Trophoblast cell (in vitro differentiated cells and primary cell): Measurements from ENCODE around the gene MAP7.

ENCODE experiments used
- DNase-seq, 2 donors: peaks; one replicate each; pipeline ENCODE4 v3.0.0-alpha.2; 2016
- H2AFZ ChIP-seq: 2 replicates; pipeline ENCODE4 v1.6.1; 2013; ENCODE audit warnings: low read length, moderate library complexity, mild to moderate bottlenecking; ENCODE audit not compliant: insufficient read depth, poor library complexity
- H2AK5ac ChIP-seq: 2 replicates; pipeline ENCODE4 v1.6.1; 2013; ENCODE audit warnings: mild to moderate bottlenecking, low read length
- H2BK120ac ChIP-seq: 2 replicates; pipeline ENCODE4 v1.6.1; 2013; ENCODE audit warnings: low read length, mild to moderate bottlenecking, moderate library complexity; ENCODE audit not compliant: insufficient read depth, poor library complexity
- H2BK12ac ChIP-seq: 2 replicates; pipeline ENCODE4 v1.6.1; 2013; ENCODE audit warnings: mild to moderate bottlenecking, low read length, moderate library complexity
- H2BK5ac ChIP-seq: 2 replicates; pipeline ENCODE4 v1.6.1; 2013; ENCODE audit warnings: low read length, low read depth, moderate library complexity, mild to moderate bottlenecking; ENCODE audit not compliant: poor library complexity
- H3K14ac ChIP-seq: 2 replicates; pipeline ENCODE4 v1.6.1; 2013; ENCODE audit warnings: mild to moderate bottlenecking, low read length
- H3K18ac ChIP-seq: 2 replicates; pipeline ENCODE4 v1.6.1; 2013; ENCODE audit warnings: mild to moderate bottlenecking, low read length
- H3K23ac ChIP-seq: 2 replicates; pipeline ENCODE4 v1.6.1; 2013; ENCODE audit warnings: low read length
- H3K27ac ChIP-seq: 2 replicates; pipeline ENCODE4 v1.5.1; 2013; ENCODE audit warnings: low read depth, mild to moderate bottlenecking, inconsistent platforms, low read length, moderate library complexity
- H3K27me3 ChIP-seq: 2 replicates; pipeline ENCODE4 v1.6.1; 2013; ENCODE audit warnings: inconsistent platforms, mild to moderate bottlenecking, low read length, moderate library complexity; ENCODE audit not compliant: insufficient read depth
- H3K36me3 ChIP-seq, 2 experiments: 1 replicate in 1 of 2; 2 replicates in 1 of 2; pipeline ENCODE4 v1.6.1; 2013; ENCODE audit warnings: low read length in 2 of 2, mild to moderate bottlenecking in 2 of 2, moderate library complexity in 1 of 2; ENCODE audit not compliant: insufficient read depth in 2 of 2, control insufficient read depth in 1 of 2
- H3K4ac ChIP-seq: 2 replicates; pipeline ENCODE4 v1.6.1; 2013; ENCODE audit warnings: low read depth, mild to moderate bottlenecking, low read length, moderate library complexity
- H3K4me1 ChIP-seq, 2 experiments: 1 replicate in 1 of 2; 2 replicates in 1 of 2; pipeline ENCODE4 v1.6.1; 2013; ENCODE audit warnings: low read length in 2 of 2, mild to moderate bottlenecking in 2 of 2, moderate library complexity in 1 of 2; ENCODE audit not compliant: insufficient read depth in 2 of 2, control insufficient read depth in 1 of 2
- H3K4me2 ChIP-seq: 2 replicates; pipeline ENCODE4 v1.6.1; 2013; ENCODE audit warnings: inconsistent platforms, mild to moderate bottlenecking, low read length, moderate library complexity
- H3K4me3 ChIP-seq: 2 replicates; pipeline ENCODE4 v1.5.1; 2013; ENCODE audit warnings: mild to moderate bottlenecking, low read depth, low read length, inconsistent platforms
- H3K79me1 ChIP-seq: one replicate; pipeline ENCODE4 v1.6.1; 2013; ENCODE audit warnings: low read length
- H3K79me2 ChIP-seq: 2 replicates; pipeline ENCODE4 v1.6.1; 2013; ENCODE audit warnings: low read length, mild to moderate bottlenecking; ENCODE audit not compliant: control insufficient read depth, insufficient read depth, poor library complexity
- H3K9ac ChIP-seq: 2 replicates; pipeline ENCODE4 v1.6.1; 2013; ENCODE audit warnings: mild to moderate bottlenecking, low read length
- H3K9me3 ChIP-seq: 2 replicates; pipeline ENCODE4 v1.6.1; 2013; ENCODE audit warnings: low read depth, mild to moderate bottlenecking, control low read depth, inconsistent platforms, low read length; ENCODE audit not compliant: insufficient read depth
- H4K12ac ChIP-seq: 2 replicates; pipeline ENCODE4 v1.6.1; 2013; ENCODE audit warnings: low read depth, mild to moderate bottlenecking, low read length, moderate library complexity
- H4K8ac ChIP-seq: 2 replicates; pipeline ENCODE4 v1.6.1; 2013; ENCODE audit warnings: low read depth, mild to moderate bottlenecking, low read length, moderate library complexity
- H4K91ac ChIP-seq: one replicate; pipeline ENCODE4 v1.6.1; 2013; ENCODE audit warnings: low read depth, mild to moderate bottlenecking, low read length, moderate library complexity
- WGBS: extraction: QIAGEN DNeasy Blood & Tissue Kit; methylation state at CpG from one replicate; pipeline ENCODE4 v1.1.7; 2013; ENCODE audit warnings: missing lambda C conversion rate; ENCODE audit not compliant: insufficient read length, insufficient coverage; ENCODE audit errors: extremely low coverage; 5-methylcytosine and 5-hydroxymethylcytosine counted together

MAP7 gene

GRCh38 chr6:136467186-136467585, 83.0 kb downstream of the MAP7 start:
- no peak overlapping the region for H3K4ac ChIP-seq
- no peak overlapping the region for H3K4me3 ChIP-seq
- no peak overlapping the region for H3K4me2 ChIP-seq
- H3K79me1 ChIP-seq: no peaks in the 10 kb centered on the region
- no CpG with 5 or more reads among the region's 1 CpG for WGBS
- no peaks in the 10 kb centered on the region for H3K9me3 ChIP-seq
- H3K36me3 ChIP-seq: no peaks in the 10 kb centered on the region
- H3K14ac ChIP-seq: no peak overlapping the region
- no peak overlapping the region for H4K8ac ChIP-seq
- no peak overlapping the region for H3K27ac ChIP-seq
- H4K12ac ChIP-seq: no peak overlapping the region
- no peak overlapping the region for H2BK12ac ChIP-seq
- H3K9ac ChIP-seq: no peak overlapping the region
- H3K18ac ChIP-seq: no peak overlapping the region
- no peak overlapping the region for H2AK5ac ChIP-seq
- no peak overlapping the region for H4K91ac ChIP-seq
- no peak overlapping the region for H2AFZ ChIP-seq
- H3K4me1 ChIP-seq: no peaks in the 10 kb centered on the region
- no peak overlapping the region for H2BK120ac ChIP-seq
- no peaks in the 10 kb centered on the region for H3K27me3 ChIP-seq
- no peak overlapping the region for H3K23ac ChIP-seq
- H3K79me2 ChIP-seq: no peaks in the 10 kb centered on the region
- H2BK5ac ChIP-seq: no peak overlapping the region
- no peak for DNase-seq

GRCh38 chr6:136466777-136467176, 83.4 kb downstream of the MAP7 start:
- no peak for DNase-seq
- no peak overlapping the region for H4K8ac ChIP-seq
- no peak overlapping the region for H3K4me3 ChIP-seq
- H2BK120ac ChIP-seq: no peak overlapping the region
- no CpG with 5 or more reads among the region's 4 CpGs for WGBS
- H2AK5ac ChIP-seq: no peak overlapping the region
- H3K27me3 ChIP-seq: no peaks in the 10 kb centered on the region
- no peak overlapping the region for H2BK12ac ChIP-seq
- H3K4me1 ChIP-seq: no peaks in the 10 kb centered on the region
- no peaks in the 10 kb centered on the region for H3K36me3 ChIP-seq
- no peak overlapping the region for H3K27ac ChIP-seq
- H4K12ac ChIP-seq: no peak overlapping the region
- H3K9ac ChIP-seq: no peak overlapping the region
- H3K9me3 ChIP-seq: no peaks in the 10 kb centered on the region
- H3K18ac ChIP-seq: no peak overlapping the region
- no peaks in the 10 kb centered on the region for H3K79me1 ChIP-seq
- H3K4me2 ChIP-seq: no peak overlapping the region
- H3K79me2 ChIP-seq: no peaks in the 10 kb centered on the region
- no peak overlapping the region for H2AFZ ChIP-seq
- H3K23ac ChIP-seq: no peak overlapping the region
- no peak overlapping the region for H2BK5ac ChIP-seq
- no peak overlapping the region for H3K4ac ChIP-seq
- no peak overlapping the region for H4K91ac ChIP-seq
- no peak overlapping the region for H3K14ac ChIP-seq

DNA sequence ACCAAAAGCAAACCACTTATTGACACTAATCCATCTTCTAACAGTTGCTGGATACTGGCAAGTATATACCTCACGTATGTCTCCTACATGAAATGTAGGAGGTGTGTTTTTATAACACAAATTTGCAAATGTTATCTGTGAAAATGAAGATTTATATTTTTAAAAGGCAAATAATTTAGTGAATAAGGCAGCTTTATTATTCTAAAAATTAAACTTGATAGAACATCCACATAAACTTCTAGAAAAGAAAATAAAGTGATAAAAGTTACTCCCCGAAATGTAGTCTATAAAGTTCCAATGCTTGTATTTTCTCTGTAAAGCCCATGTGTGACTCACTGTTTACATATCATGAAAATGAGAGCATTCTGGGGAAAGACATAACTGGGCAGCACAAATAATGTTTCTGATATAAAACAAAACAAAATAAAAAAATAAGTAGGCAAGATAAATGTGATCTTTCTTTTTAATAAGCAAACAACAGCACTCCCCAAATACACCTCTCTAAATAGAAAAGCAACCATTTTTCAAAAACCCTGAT, 84.4 kb downstream of the MAP7 start:
- no peaks in the 10 kb centered on the region for H3K79me2 ChIP-seq
- H3K9me3 ChIP-seq: no peaks in the 10 kb centered on the region
- H3K79me1 ChIP-seq: no peaks in the 10 kb centered on the region
- no peak overlapping the region for H2AFZ ChIP-seq
- no peak overlapping the region for H2BK5ac ChIP-seq
- no peak overlapping the region for H3K4me2 ChIP-seq
- no peak overlapping the region for H4K12ac ChIP-seq
- no peaks in the 10 kb centered on the region for H3K4me1 ChIP-seq
- H3K4me3 ChIP-seq: no peak overlapping the region
- H3K18ac ChIP-seq: no peak overlapping the region
- no peak overlapping the region for H2BK120ac ChIP-seq
- DNase-seq: no peak
- H4K91ac ChIP-seq: no peak overlapping the region
- no peak overlapping the region for H2BK12ac ChIP-seq
- WGBS: no CpG with 5 or more reads among the region's 2 CpGs
- H3K27me3 ChIP-seq: no peaks in the 10 kb centered on the region
- H3K4ac ChIP-seq: no peak overlapping the region
- no peak overlapping the region for H3K14ac ChIP-seq
- H2AK5ac ChIP-seq: no peak overlapping the region
- H4K8ac ChIP-seq: no peak overlapping the region
- H3K9ac ChIP-seq: no peak overlapping the region
- H3K23ac ChIP-seq: no peak overlapping the region
- no peaks in the 10 kb centered on the region for H3K36me3 ChIP-seq
- H3K27ac ChIP-seq: no peak overlapping the region

DNA sequence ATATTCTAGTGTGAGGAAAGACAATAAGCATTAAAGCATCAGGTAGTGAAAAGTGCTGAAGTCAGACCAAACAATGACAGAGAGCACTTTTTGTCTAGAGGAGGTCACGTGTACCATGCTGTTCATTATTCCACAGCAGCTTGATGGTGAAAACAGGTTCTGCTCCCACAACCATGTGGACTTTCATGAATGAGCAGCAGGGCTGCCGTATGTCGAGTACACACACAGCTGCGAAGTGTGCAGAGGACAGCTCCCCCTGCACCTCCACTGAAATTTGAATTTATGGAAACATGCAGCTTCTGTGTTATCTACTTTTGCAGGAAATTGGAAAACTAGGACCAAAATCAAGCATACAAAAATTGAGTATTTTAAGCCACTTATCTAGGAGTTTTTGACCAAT, 85.3 kb downstream of the MAP7 start:
- DNase-seq: no peak
- Histone ChIP-seq H3K79me1 (no peaks in the 10 kb centered on the region), H3K4me3 (no peak overlapping the region), H3K4ac (no peak overlapping the region), H4K8ac (no peak overlapping the region), H3K27me3 (no peaks in the 10 kb centered on the region), H2BK12ac (no peak overlapping the region), H3K79me2 (no peaks in the 10 kb centered on the region), H2AK5ac (no peak overlapping the region), H3K27ac (no peak overlapping the region), H3K9me3 (no peaks in the 10 kb centered on the region), H2BK120ac (no peak overlapping the region), H2BK5ac (no peak overlapping the region), H4K91ac (no peak overlapping the region), H3K9ac (no peak overlapping the region), H3K4me2 (no peak overlapping the region), H4K12ac (no peak overlapping the region), H3K14ac (no peak overlapping the region), H3K4me1 (no peaks in the 10 kb centered on the region), H2AFZ (no peak overlapping the region), H3K36me3 (no peaks in the 10 kb centered on the region), H3K23ac (no peak overlapping the region), H3K18ac (no peak overlapping the region)
- WGBS: no CpG with 5 or more reads among the region's 4 CpGs
